Measurements from ENCODE around the gene PHF2.

DNA sequence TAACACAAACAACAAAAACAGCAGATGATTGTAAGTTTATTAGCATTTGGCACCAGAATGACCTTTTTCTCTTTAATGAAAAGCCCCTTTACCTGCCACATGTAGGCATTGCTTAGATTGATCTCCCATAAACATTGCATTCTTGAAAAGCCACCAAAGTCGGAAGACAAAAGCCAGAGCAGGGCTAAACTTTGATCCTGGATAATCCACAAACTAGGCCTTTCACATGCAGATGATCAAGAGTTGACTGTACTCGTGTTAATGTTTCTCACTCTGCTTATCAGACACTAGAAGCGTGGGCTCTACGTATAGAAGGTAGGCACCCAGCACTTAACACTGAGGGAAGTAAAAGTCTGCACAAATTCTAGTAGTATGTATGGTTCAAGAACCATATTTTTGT is 21.0 kb upstream of the PHF2 start:
- TF ChIP-seq, protein P1, sequence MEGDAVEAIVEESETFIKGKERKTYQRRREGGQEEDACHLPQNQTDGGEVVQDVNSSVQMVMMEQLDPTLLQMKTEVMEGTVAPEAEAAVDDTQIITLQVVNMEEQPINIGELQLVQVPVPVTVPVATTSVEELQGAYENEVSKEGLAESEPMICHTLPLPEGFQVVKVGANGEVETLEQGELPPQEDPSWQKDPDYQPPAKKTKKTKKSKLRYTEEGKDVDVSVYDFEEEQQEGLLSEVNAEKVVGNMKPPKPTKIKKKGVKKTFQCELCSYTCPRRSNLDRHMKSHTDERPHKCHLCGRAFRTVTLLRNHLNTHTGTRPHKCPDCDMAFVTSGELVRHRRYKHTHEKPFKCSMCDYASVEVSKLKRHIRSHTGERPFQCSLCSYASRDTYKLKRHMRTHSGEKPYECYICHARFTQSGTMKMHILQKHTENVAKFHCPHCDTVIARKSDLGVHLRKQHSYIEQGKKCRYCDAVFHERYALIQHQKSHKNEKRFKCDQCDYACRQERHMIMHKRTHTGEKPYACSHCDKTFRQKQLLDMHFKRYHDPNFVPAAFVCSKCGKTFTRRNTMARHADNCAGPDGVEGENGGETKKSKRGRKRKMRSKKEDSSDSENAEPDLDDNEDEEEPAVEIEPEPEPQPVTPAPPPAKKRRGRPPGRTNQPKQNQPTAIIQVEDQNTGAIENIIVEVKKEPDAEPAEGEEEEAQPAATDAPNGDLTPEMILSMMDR (IDR thresholded peaks at IDR 0.05) = no peak
- TF ChIP-seq JUND (IDR thresholded peaks at IDR 0.05) (no peak), TCF12 (IDR thresholded peaks at IDR 0.05) (no peak), GATA2 (CRISPR knock-in tag; IDR thresholded peaks at IDR 0.05) (no peak), RFX5 (IDR thresholded peaks at IDR 0.05; ENCODE audit: low read length) (no peak)
- TF ChIP-seq, protein P2, sequence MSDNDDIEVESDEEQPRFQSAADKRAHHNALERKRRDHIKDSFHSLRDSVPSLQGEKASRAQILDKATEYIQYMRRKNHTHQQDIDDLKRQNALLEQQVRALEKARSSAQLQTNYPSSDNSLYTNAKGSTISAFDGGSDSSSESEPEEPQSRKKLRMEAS (IDR thresholded peaks at IDR 0.05; ENCODE audit: low read depth) = no peak
- TF ChIP-seq, protein P3, sequence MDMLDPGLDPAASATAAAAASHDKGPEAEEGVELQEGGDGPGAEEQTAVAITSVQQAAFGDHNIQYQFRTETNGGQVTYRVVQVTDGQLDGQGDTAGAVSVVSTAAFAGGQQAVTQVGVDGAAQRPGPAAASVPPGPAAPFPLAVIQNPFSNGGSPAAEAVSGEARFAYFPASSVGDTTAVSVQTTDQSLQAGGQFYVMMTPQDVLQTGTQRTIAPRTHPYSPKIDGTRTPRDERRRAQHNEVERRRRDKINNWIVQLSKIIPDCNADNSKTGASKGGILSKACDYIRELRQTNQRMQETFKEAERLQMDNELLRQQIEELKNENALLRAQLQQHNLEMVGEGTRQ (IDR thresholded peaks at IDR 0.05; ENCODE audit: borderline replicate concordance, low read depth, low read length) = no peak

All from SK-N-SH (cell line).